GM12878 (cell line): ENCODE data around the gene ZNRF3.

Experiments used
- ATF7 ChIP-seq: fragments of 450-650 bp; IDR thresholded peaks from 2 replicates; pipeline ENCODE4 v1.6.1; 2016; ENCODE audit warnings: low read depth, mild to moderate bottlenecking
- EP300 ChIP-seq, 2 experiments: fragments of 150-350 bp in 1 of 2; IDR thresholded peaks; 2 replicates each; pipeline ENCODE4 v1.6.1; 2011 to 2012; ENCODE audit warnings: low read depth in 2 of 2, low read length in 2 of 2, borderline replicate concordance in 1 of 2, improper control_type of control experiment in 1 of 2, inconsistent platforms in 1 of 2; ENCODE audit not compliant: control insufficient read depth in 1 of 2
- JUND ChIP-seq: IDR thresholded peaks from 2 replicates; pipeline ENCODE4 v1.6.1; 2012; ENCODE audit warnings: low read depth, mild to moderate bottlenecking, low read length, improper control_type of control experiment, moderate library complexity
- NFIC ChIP-seq: IDR thresholded peaks from 2 replicates; pipeline ENCODE4 v1.6.1; 2012; ENCODE audit warnings: low read depth, mild to moderate bottlenecking, inconsistent platforms, low read length, moderate library complexity
- NR2C2 ChIP-seq: IDR thresholded peaks from 2 replicates; pipeline ENCODE4 v1.6.1; 2011; ENCODE audit warnings: borderline replicate concordance, low read depth; ENCODE audit not compliant: control insufficient read depth, insufficient read length
- POLR2A ChIP-seq: IDR thresholded peaks from 2 replicates; pipeline ENCODE4 v1.6.1; 2011; ENCODE audit warnings: low read depth, mild to moderate bottlenecking, low read length
- SMAD1 ChIP-seq: fragments of 450-650 bp; IDR thresholded peaks from 2 replicates; pipeline ENCODE4 v1.6.1; 2018; ENCODE audit warnings: mild to moderate bottlenecking, low read depth; ENCODE audit not compliant: partially characterized antibody
- SREBF2 ChIP-seq: IDR thresholded peaks from 2 replicates; pipeline ENCODE4 v1.6.1; 2012; ENCODE audit warnings: mild to moderate bottlenecking, low read length
- TAF1 ChIP-seq: IDR thresholded peaks from 2 replicates; pipeline ENCODE4 v1.6.1; 2011; ENCODE audit warnings: mild to moderate bottlenecking, low read depth, low read length, borderline replicate concordance
- ZNF274 ChIP-seq: IDR thresholded peaks from one replicate; pipeline ENCODE4 v1.8.0; 2011; ENCODE audit not compliant: insufficient read length, insufficient read depth
- TF ChIP-seq, protein P1 (sequence below), 3 experiments: IDR thresholded peaks in 2 of 3; conservative IDR thresholded peaks in 1 of 3; 2 replicates each; pipeline ENCODE4 v1.5.1; 2011; ENCODE audit warnings: low read depth in 3 of 3, low read length in 3 of 3, mild to moderate bottlenecking in 3 of 3, control low read depth in 2 of 3, moderate library complexity in 2 of 3, inconsistent platforms in 1 of 3, mixed read lengths in 1 of 3; ENCODE audit not compliant: control insufficient read depth in 2 of 3, insufficient read depth in 1 of 3; ENCODE audit errors: extremely low read depth in 1 of 3
- TF ChIP-seq, protein P2 (sequence below): fragments of 450-650 bp; conservative IDR thresholded peaks from 2 replicates; pipeline ENCODE4 v1.6.1; 2017; ENCODE audit warnings: mild to moderate bottlenecking, moderate library complexity
- TF ChIP-seq, protein P3 (sequence below): IDR thresholded peaks from 2 replicates; pipeline ENCODE4 v1.6.1; 2012; ENCODE audit warnings: low read length, inconsistent platforms
- TF ChIP-seq, protein P4 (sequence below): IDR thresholded peaks from 2 replicates; pipeline ENCODE4 v1.6.1; 2011; ENCODE audit warnings: low read depth, mild to moderate bottlenecking, low read length, moderate library complexity, borderline replicate concordance; ENCODE audit errors: extremely low read depth

DNA sequence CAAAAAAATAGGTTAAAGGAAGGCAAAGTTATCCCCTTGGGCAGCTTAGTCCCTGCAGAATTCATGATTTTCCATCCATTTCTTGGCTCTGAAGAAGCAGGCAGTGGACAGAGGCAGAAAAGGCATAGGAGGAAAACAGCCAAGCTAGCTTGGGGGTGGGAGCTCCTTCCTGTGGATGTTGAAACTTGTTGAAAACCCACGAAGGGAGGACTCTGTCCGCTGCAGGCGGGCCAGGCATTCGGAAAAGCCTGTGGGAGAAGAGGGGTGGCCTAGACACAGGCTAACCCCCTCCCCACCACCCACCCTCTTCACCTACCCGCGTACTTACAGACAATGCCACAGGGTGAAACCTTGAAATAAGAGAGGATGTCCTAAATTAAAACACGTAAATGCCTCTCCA, 106.1 kb downstream of the ZNRF3 start:
- no peak for TF ChIP-seq EP300 (IDR thresholded peaks at IDR 0.05; ENCODE audit: borderline replicate concordance in 1 of 2, control insufficient read depth in 1 of 2, low read depth in 2 of 2, low read length in 2 of 2)
- TF ChIP-seq ATF7, result no peak
- TF ChIP-seq, protein P1, sequence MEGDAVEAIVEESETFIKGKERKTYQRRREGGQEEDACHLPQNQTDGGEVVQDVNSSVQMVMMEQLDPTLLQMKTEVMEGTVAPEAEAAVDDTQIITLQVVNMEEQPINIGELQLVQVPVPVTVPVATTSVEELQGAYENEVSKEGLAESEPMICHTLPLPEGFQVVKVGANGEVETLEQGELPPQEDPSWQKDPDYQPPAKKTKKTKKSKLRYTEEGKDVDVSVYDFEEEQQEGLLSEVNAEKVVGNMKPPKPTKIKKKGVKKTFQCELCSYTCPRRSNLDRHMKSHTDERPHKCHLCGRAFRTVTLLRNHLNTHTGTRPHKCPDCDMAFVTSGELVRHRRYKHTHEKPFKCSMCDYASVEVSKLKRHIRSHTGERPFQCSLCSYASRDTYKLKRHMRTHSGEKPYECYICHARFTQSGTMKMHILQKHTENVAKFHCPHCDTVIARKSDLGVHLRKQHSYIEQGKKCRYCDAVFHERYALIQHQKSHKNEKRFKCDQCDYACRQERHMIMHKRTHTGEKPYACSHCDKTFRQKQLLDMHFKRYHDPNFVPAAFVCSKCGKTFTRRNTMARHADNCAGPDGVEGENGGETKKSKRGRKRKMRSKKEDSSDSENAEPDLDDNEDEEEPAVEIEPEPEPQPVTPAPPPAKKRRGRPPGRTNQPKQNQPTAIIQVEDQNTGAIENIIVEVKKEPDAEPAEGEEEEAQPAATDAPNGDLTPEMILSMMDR (IDR thresholded peaks at IDR 0.05 in 2 of 3, conservative IDR thresholded peaks at IDR 0.05 in 1 of 3; ENCODE audit: control insufficient read depth in 2 of 3, extremely low read depth in 1 of 3, insufficient read depth in 1 of 3, low read depth in 3 of 3, low read length in 3 of 3), result no peak
- TF ChIP-seq NR2C2, result no peak
- no peak for TF ChIP-seq SMAD1
- no peak for TF ChIP-seq SREBF2
- TF ChIP-seq, protein P2, sequence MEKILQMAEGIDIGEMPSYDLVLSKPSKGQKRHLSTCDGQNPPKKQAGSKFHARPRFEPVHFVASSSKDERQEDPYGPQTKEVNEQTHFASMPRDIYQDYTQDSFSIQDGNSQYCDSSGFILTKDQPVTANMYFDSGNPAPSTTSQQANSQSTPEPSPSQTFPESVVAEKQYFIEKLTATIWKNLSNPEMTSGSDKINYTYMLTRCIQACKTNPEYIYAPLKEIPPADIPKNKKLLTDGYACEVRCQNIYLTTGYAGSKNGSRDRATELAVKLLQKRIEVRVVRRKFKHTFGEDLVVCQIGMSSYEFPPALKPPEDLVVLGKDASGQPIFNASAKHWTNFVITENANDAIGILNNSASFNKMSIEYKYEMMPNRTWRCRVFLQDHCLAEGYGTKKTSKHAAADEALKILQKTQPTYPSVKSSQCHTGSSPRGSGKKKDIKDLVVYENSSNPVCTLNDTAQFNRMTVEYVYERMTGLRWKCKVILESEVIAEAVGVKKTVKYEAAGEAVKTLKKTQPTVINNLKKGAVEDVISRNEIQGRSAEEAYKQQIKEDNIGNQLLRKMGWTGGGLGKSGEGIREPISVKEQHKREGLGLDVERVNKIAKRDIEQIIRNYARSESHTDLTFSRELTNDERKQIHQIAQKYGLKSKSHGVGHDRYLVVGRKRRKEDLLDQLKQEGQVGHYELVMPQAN, result no peak
- TF ChIP-seq, protein P3, sequence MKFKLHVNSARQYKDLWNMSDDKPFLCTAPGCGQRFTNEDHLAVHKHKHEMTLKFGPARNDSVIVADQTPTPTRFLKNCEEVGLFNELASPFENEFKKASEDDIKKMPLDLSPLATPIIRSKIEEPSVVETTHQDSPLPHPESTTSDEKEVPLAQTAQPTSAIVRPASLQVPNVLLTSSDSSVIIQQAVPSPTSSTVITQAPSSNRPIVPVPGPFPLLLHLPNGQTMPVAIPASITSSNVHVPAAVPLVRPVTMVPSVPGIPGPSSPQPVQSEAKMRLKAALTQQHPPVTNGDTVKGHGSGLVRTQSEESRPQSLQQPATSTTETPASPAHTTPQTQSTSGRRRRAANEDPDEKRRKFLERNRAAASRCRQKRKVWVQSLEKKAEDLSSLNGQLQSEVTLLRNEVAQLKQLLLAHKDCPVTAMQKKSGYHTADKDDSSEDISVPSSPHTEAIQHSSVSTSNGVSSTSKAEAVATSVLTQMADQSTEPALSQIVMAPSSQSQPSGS, result no peak
- TF ChIP-seq, protein P4, sequence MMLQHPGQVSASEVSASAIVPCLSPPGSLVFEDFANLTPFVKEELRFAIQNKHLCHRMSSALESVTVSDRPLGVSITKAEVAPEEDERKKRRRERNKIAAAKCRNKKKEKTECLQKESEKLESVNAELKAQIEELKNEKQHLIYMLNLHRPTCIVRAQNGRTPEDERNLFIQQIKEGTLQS, result no peak
- TF ChIP-seq NFIC, result no peak
- TF ChIP-seq POLR2A, result no peak
- TF ChIP-seq ZNF274, result no peak
- no peak for TF ChIP-seq TAF1
- TF ChIP-seq JUND, result no peak
